GM12864 (cell line): ENCODE results near the gene CLTCL1.
"Not testable (repeated sequence)": the region's sequence is repeated elsewhere in the genome, so short reads cannot be mapped to it uniquely, and the experiment has no call there.

Experiments
- DNase-seq: peaks from one replicate; pipeline ENCODE4 v3.0.0-alpha.2; 2011; ENCODE audit warnings: low read depth
- H3K4me3 ChIP-seq: 2 replicates; pipeline ENCODE4 v1.5.1; 2011; ENCODE audit warnings: mild to moderate bottlenecking, low read depth, low read length, control low read depth
- CTCF ChIP-seq: IDR thresholded peaks from 2 replicates; pipeline ENCODE4 v1.5.1; 2011; ENCODE audit warnings: low read depth, mild to moderate bottlenecking, moderate library complexity, low read length, control low read depth, inconsistent platforms; ENCODE audit errors: missing control alignments

Gene CLTCL1

GRCh38 chr22:19260804-19261203, 30.7 kb downstream of the CLTCL1 start:
- no peak overlapping the region for H3K4me3 ChIP-seq
- DNase-seq, result no peak
- TF ChIP-seq CTCF, result no peak

- no peak for TF ChIP-seq CTCF
- no peak overlapping the region for H3K4me3 ChIP-seq
- DNase-seq, result no peak
These were observed 31.3 kb downstream of the CLTCL1 start for GRCh38 chr22:19260194-19260593.

- H3K4me3 ChIP-seq, DNase-seq: not testable (repeated sequence)
These were observed 32.6 kb downstream of the CLTCL1 start for GRCh38 chr22:19258968-19259288.

GRCh38 chr22:19258371-19258770, 33.1 kb downstream of the CLTCL1 start:
- TF ChIP-seq CTCF, result no peak
- DNase-seq, result no peak
- no peak overlapping the region for H3K4me3 ChIP-seq

- H3K4me3 ChIP-seq, DNase-seq: not testable (repeated sequence)
These were observed 35.2 kb downstream of the CLTCL1 start for GRCh38 chr22:19256362-19256761.

GRCh38 chr22:19253143-19253542, 38.4 kb downstream of the CLTCL1 start:
- no peak overlapping the region for H3K4me3 ChIP-seq

GRCh38 chr22:19244600-19245352, 46.7 kb downstream of the CLTCL1 start:
- no peak for DNase-seq
- H3K4me3 ChIP-seq, result no peak overlapping the region
- TF ChIP-seq CTCF, result no peak

More at GRCh38 chr22:19253143-19253542, 38.4 kb downstream of the CLTCL1 start:
- no peak for TF ChIP-seq CTCF
- DNase-seq, result no peak

GRCh38 chr22:19242699-19243098, 48.8 kb downstream of the CLTCL1 start:
- H3K4me3 ChIP-seq, result no peak overlapping the region
- no peak for TF ChIP-seq CTCF
- DNase-seq, result no peak
